NCI-H2029 treated with DMSO at 0.1 percent for 48 hours (cell line): ENCODE data around the gene BCL11B.

Source experiments
- DNase-seq: peaks from one replicate; lab custom pipeline; 2025; lab: John Stamatoyannopoulos, UW

The BCL11B gene

GRCh38 chr14:99224116-99224910, 47.7 kb downstream of the BCL11B start:
- no peak for DNase-seq

GRCh38 chr14:99221445-99221844, 50.6 kb downstream of the BCL11B start:
- no peak for DNase-seq

- no peak for DNase-seq
Observed at GRCh38 chr14:99217066-99217955, 54.7 kb downstream of the BCL11B start.

DNA sequence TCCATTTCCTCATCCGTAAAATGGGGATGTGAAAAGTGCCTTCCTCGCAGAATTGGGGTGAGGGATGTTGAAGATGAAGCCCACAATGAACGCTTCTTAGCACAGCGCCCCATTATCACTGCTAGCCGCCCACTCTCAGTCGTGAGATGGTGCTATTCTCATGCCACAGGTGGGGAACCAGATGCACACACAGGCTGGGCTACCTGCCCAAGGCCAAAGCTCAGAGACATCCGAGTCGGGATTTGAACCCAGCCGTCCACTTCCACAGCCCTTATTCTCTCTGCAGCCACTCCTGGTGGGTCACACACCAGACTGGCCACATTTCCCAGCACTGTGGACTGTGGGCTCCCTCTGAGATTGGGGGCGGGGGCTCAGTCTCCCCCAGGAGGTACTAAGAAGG, 55.8 kb downstream of the BCL11B start:
- no peak for DNase-seq

DNA sequence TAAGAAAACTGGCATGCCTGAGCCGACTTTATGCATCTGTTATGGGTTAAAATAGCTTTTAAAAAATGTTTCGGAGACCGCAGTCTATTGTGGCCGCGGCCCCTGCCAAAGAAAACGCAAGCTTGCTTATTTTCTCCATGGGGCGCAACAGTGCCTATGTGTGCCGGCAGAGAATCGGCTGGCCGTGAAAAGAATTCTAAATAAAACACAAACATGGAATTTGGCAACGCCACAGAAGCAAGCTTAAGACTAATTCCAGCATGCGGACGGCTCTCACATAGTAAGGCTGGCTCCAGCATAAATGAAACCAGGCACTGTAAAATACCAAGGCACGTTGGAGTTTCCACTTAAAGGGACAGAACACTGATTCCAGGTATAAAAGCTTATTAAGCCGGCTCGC, 56.7 kb downstream of the BCL11B start:
- no peak for DNase-seq

DNA sequence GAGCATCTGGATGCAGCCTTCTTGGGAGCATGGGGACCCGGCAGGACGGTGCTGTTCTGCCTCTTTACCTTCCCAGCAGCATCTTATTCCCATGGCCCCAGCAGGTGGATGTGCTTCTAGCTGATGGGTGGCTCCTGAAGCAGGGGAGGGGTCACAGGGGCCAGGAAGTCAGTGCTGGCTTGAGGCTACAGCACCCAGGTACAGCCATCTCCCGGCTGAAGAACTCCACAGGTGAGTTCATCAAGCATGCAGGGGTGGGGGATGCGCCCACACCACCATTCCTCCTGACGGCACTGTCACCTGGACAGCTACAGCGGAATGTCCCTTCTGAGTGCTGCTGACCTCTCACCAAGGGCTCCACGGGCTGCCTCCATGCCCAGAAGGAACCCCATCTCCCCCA, 57.3 kb downstream of the BCL11B start:
- no peak for DNase-seq

GRCh38 chr14:99213527-99213971, 58.4 kb downstream of the BCL11B start:
- no peak for DNase-seq

DNA sequence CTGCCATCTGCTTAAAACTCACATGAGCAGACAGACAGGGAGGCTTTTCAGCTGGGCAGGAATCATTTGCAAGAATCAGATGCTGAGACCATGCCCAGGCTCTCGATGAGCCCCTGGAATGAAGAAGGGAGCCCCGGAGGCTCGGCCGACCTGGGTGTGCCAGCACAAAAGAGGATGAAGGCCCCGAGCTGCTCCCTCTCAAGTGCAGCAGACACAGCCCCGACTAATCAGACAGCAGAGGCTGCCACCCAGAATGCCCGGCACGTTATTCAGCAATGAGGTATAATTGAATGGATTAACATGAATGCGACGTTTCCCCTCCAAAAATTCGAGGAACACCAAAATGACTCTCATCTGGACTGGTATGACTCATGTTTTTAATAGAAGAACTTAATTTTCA, 58.9 kb downstream of the BCL11B start:
- no peak for DNase-seq

GRCh38 chr14:99212646-99213045, 59.4 kb downstream of the BCL11B start:
- DNase-seq, result no peak

DNA sequence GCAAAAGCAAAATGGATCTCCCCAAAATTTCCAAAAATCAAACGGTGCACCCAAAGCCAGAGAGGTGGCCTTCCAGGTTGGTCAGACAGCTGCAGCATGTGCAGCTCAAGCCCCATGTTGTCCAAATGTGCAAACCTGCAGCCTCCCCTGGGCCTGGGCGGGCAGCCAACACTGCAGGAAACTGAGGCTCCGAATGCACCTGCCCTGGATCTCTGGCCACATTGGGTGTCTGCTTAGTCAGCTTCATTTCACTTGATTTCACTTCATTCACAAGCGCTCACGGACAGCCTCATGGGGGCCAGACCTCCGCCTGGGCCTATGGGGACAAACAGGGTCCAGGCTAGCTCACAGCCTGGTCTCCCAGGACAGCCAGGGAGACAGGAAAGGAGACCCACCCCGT, 59.8 kb downstream of the BCL11B start:
- no peak for DNase-seq

DNA sequence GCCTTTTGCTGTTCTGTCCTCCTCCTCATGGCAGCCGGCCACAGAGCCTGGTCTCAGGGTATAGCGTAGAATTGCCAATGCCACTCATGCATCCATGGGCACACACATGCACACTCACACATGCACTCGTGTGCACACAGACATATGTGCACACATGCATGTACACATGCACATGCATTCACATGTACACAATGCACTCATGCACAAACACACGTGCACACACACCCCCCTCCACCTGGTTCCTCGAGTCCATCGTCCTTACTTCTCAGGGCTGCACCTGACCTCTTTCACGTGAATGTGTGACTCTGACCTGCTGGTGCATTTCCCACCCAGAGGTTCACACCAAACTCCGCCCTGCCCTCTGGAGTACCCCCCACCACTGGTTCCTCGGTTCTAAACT, 60.6 kb downstream of the BCL11B start:
- DNase-seq, result no peak

DNA sequence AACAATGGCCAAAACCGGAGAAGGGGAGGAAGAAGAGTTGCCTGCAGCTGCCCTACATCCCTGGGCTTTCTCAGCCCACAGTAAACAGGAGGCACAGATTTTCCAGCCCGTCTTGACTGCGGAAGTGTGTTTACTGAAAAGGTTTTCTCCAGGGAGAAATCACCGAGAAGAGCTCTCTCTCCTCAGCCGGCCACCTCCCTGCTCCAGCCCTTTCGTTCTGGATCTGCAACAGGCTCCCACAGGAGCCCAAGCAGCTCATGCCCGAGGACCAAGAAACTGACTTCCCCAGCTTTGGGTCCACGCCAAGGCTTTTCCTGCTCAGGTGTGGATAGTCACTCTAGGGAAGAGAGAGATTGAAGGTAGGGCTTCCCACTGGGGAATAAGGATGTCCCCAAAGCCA, 61.7 kb downstream of the BCL11B start:
- no peak for DNase-seq

GRCh38 chr14:99209409-99209808, 62.6 kb downstream of the BCL11B start:
- no peak for DNase-seq

GRCh38 chr14:99208318-99208717, 63.7 kb downstream of the BCL11B start:
- no peak for DNase-seq

DNA sequence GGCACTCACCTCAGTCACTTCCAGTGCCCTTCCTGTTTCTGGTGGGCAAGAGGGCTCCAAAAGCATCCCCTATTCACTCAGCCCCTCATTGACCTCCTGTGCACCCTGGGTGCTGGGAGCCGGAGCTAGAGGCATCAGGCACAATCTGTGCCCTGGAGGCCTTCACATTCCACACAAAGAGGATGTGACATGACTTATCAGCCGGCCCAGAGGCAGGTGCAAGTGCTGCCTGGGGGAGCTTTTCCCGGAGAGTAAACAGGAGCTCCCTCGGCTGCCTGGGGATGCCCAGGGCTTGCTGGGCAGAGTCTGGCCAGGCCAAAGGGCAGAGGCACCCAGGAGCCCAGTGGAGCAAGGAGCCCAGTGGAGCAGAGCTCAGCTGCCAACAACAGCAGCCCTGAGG, 64.5 kb downstream of the BCL11B start:
- no peak for DNase-seq

DNA sequence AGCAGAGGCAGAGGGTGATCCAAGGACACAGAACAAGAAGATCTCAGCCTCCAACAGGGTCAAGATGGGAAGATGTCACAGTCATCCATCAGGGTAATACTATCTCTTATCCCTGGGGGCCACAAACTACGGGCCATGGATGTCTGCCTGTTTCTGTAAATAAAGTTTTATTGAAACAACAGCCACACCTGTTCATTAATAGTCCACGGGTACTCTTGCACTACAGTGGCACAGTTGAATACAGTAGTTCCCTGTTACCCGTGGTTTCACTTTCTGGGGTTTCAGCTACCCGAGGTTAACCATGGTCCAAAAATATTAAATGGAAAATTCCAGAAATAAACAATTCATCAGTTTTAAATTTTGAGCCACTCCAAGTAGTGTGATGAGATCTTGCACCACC, 65.9 kb downstream of the BCL11B start:
- DNase-seq, result no peak

GRCh38 chr14:99205086-99205688, 66.8 kb downstream of the BCL11B start:
- DNase-seq, result no peak

GRCh38 chr14:99203801-99204200, 68.2 kb downstream of the BCL11B start:
- DNase-seq, result no peak

- DNase-seq, result no peak
Observed at GRCh38 chr14:99203080-99203479, 68.9 kb downstream of the BCL11B start.

DNA sequence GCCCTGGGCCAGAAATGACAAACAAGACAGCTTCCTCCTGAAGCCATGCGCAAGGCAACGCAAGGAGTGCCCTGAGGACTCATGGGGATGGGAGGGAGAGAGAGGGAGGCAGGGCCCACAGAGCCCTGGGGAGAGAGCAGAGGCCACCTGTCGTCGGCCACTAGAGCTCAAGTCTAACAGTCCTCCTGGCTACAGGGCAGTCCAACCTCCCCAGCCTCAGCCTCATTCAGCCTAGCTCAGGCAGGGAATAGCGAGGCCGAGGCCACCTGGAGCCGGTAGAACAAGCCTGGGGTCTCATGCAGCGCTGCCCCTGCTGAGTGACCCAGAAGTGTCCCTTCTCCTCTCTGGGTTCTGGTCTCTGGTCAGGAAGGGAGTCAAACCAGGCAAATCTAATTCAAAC, 69.5 kb downstream of the BCL11B start:
- DNase-seq, result no peak

- DNase-seq, result no peak
Observed at GRCh38 chr14:99201351-99202073, 70.5 kb downstream of the BCL11B start.

DNA sequence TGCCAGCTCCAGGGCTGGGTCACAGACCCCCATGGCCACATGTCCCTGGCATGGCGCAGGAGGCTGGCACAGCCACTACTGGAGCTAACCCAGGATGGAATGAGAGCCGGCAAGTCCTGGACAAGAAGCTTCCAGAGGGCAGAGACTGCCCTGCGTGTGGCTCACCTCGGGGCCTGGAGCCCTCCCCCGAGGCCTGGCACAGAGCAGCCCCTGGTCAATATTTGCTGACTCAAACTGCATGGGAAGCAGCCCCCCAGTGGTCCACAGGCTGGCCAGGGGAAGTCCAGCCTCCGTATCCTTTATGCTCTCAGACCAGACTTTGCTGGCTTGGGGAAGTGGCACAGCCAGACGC, 71.4 kb downstream of the BCL11B start:
- no peak for DNase-seq
